ENCODE data around the gene CES2.

CES2 gene

GRCh38 chr16:66903544-66904427, 31.5 kb upstream of the CES2 start:
- no peak for DNase-seq

GRCh38 chr16:66904428-66904845, 30.9 kb upstream of the CES2 start:
- DNase-seq, result no peak

- DNase-seq, result no peak
These were observed 30.3 kb upstream of the CES2 start for GRCh38 chr16:66904846-66905632.

- no peak for DNase-seq
These were observed 29.4 kb upstream of the CES2 start for GRCh38 chr16:66905633-66906539.

- DNase-seq, result no peak
These were observed 28.1 kb upstream of the CES2 start for GRCh38 chr16:66906916-66907836.

GRCh38 chr16:66908116-66908515, 27.2 kb upstream of the CES2 start:
- DNase-seq, result no peak

- no peak for DNase-seq
These were observed 26.4 kb upstream of the CES2 start for GRCh38 chr16:66908762-66909559.

- DNase-seq, result no peak
These were observed 25.0 kb upstream of the CES2 start for GRCh38 chr16:66910175-66910940.

- no peak for DNase-seq
These were observed 24.2 kb upstream of the CES2 start for GRCh38 chr16:66911112-66911511.

GRCh38 chr16:66911801-66912200, 23.5 kb upstream of the CES2 start:
- DNase-seq, result no peak

- DNase-seq, result no peak
These were observed 22.2 kb upstream of the CES2 start for GRCh38 chr16:66913081-66913480.

- no peak for DNase-seq
These were observed 21.6 kb upstream of the CES2 start for GRCh38 chr16:66913711-66914110.

- no peak for DNase-seq
These were observed 20.8 kb upstream of the CES2 start for GRCh38 chr16:66914541-66914940.

- no peak for DNase-seq
These were observed 20.3 kb upstream of the CES2 start for GRCh38 chr16:66915041-66915440.

GRCh38 chr16:66916518-66916917, 18.8 kb upstream of the CES2 start:
- no peak for DNase-seq

- DNase-seq, result no peak
These were observed 17.6 kb upstream of the CES2 start for GRCh38 chr16:66917741-66918140.

GRCh38 chr16:66918355-66918754, 17.0 kb upstream of the CES2 start:
- no peak for DNase-seq

GRCh38 chr16:66918803-66919568, 16.3 kb upstream of the CES2 start, which contains the start of gene CDH16:
CDH16 (minus strand) TSS chr16:66918885; CDS start chr16:66918065, 820 bp downstream.
- DNase-seq, result no peak

Data from NCI-H1105 (cell line).